A549 (cell line): ENCODE measurements around the gene EXOC6. TPM values are rescaled to one million over a fixed set of nuclear protein-coding genes. Genes with fewer than 3 reads are reported as not detected.

Experiments
- ATAC-seq, 2 experiments: fragments of 200-7000 bp in 1 of 2; fragments of >200 bp in 1 of 2; cut with Nextera tagmentation in 1 of 2; cut with Tn5 transposase in 1 of 2; 3 replicates each; pipeline versions ENCODE4 v1.8.0 to v1.9.1; 2018 to 2020; ENCODE audit warnings: mild to moderate bottlenecking in 1 of 2, moderate library complexity in 1 of 2
- CTCF ChIA-PET: fragments of 300-600 bp; sonication (Branson Sonifier 250); formaldehyde crosslinking; extraction: SDS; loops from one replicate; lab custom pipeline; 2021; ENCODE audit warnings: antibody characterized with exemption, inconsistent platforms; lab: Yijun Ruan, JAX
- POLR2A ChIA-PET: fragments of 350-600 bp; formaldehyde crosslinking; extraction: SDS; loops from one replicate; lab custom pipeline; 2021; ENCODE audit warnings: antibody characterized with exemption, inconsistent platforms; lab: Yijun Ruan, JAX
- DNase-seq, 2 experiments: peaks; one replicate each; pipeline versions ENCODE4 v3.0.0 to v3.0.0-alpha.2; 2011 to 2016; ENCODE audit warnings: low read depth in 1 of 2, low spot score in 1 of 2
- FAIRE-seq: peaks from 2 replicates; lab custom pipeline; 2011; peaks lifted over from hg19 to GRCh38; lab: Jason Lieb, UNC
- H3K27ac ChIP-seq, 2 experiments: fragments of >200 bp; sonication (Bioruptor Twin); formaldehyde crosslinking; 3 replicates each; pipeline ENCODE4 v1.5.1; 2016 to 2017
- H3K4me1 ChIP-seq: fragments of >200 bp; sonication (Bioruptor Twin); formaldehyde crosslinking; 3 replicates; pipeline ENCODE4 v1.6.1; 2016
- H3K4me2 ChIP-seq: fragments of >200 bp; sonication (Bioruptor Twin); formaldehyde crosslinking; 3 replicates; pipeline ENCODE4 v1.6.1; 2016
- H3K4me3 ChIP-seq: fragments of >200 bp; sonication (Bioruptor Twin); formaldehyde crosslinking; 3 replicates; pipeline ENCODE4 v1.5.1; 2016
- H3K9me3 ChIP-seq: fragments of >200 bp; sonication (Bioruptor Twin); formaldehyde crosslinking; 3 replicates; pipeline ENCODE4 v1.6.1; 2016
- BHLHE40 ChIP-seq: IDR thresholded peaks from 2 replicates; pipeline ENCODE4 v1.6.1; 2012; ENCODE audit warnings: low read depth, low read length, inconsistent platforms
- CEBPB ChIP-seq, 2 experiments: fragments of >200 bp in 1 of 2; sonication (Bioruptor Twin) in 1 of 2; formaldehyde crosslinking in 1 of 2; IDR thresholded peaks; 2 replicates each; pipeline ENCODE4 v1.6.1; 2012 to 2016
- CTCF ChIP-seq: fragments of >200 bp; sonication (Bioruptor Twin); formaldehyde crosslinking; IDR thresholded peaks from 3 replicates; pipeline ENCODE4 v1.5.1; 2016
- EHF ChIP-seq: fragments of 250-450 bp; sonication (Bioruptor Pico); IDR thresholded peaks from 2 replicates; pipeline ENCODE4 v1.5.0; 2020; ENCODE audit warnings: mild to moderate bottlenecking
- EP300 ChIP-seq, 2 experiments: fragments of >200 bp; sonication (Bioruptor Twin); formaldehyde crosslinking; IDR thresholded peaks; 2 replicates in 1 of 2; 3 replicates in 1 of 2; pipeline ENCODE4 v1.6.1; 2016 to 2017
- FOSB ChIP-seq: fragments of 250-450 bp; sonication (Bioruptor Pico); IDR thresholded peaks from 2 replicates; pipeline ENCODE4 v1.5.0; 2020; ENCODE audit warnings: mild to moderate bottlenecking, moderate library complexity
- GATA3 ChIP-seq: IDR thresholded peaks from 2 replicates; pipeline ENCODE4 v1.6.1; 2012; ENCODE audit warnings: borderline replicate concordance
- HDAC2 ChIP-seq: fragments of 200-600 bp; sonication (generic); IDR thresholded peaks from 2 replicates; pipeline ENCODE4 v1.6.1; 2016
- MAFK ChIP-seq: fragments of 450-650 bp; IDR thresholded peaks from 2 replicates; pipeline ENCODE4 v1.6.1; 2014; ENCODE audit not compliant: partially characterized antibody
- RARB ChIP-seq: fragments of 250-450 bp; sonication (Bioruptor Pico); IDR thresholded peaks from 2 replicates; pipeline ENCODE4 v1.8.0; 2021; ENCODE audit warnings: mild to moderate bottlenecking, moderate library complexity
- USF2 ChIP-seq: fragments of 450-650 bp; IDR thresholded peaks from 2 replicates; pipeline ENCODE4 v1.6.1; 2014; ENCODE audit warnings: antibody characterized with exemption
- ZNF302 ChIP-seq: fragments of 250-450 bp; sonication (Bioruptor Pico); IDR thresholded peaks from 2 replicates; pipeline ENCODE4 v1.9.0; 2021; ENCODE audit warnings: inconsistent platforms, mild to moderate bottlenecking, moderate library complexity
- WGBS: methylation state at CpG from one replicate; pipeline ENCODE4 v1.1.6; 2017; ENCODE audit errors: missing lambda C conversion rate; 5-methylcytosine and 5-hydroxymethylcytosine counted together
- polyA plus RNA-seq, 4 experiments: library from polyadenylated mRNA; depleted of rRNA in 3 of 4; stranded (reverse); fragments of >200 nt; fragmentation: RNase III in 1 of 4; extraction: RNeasy Plus Mini Kit Qiagen cat#74134 plus additional on column Dnase treatment in 1 of 4; gene quantifications; 2 replicates in 3 of 4; 3 replicates in 1 of 4; pipeline ENCODE4 v1.2.3, GENCODE V29; 2011 to 2017

The EXOC6 gene
- polyA plus RNA-seq, 2 of the 4 experiments (the other 2 are of a cell fraction) = 16.8 to 48.5 TPM

DNA sequence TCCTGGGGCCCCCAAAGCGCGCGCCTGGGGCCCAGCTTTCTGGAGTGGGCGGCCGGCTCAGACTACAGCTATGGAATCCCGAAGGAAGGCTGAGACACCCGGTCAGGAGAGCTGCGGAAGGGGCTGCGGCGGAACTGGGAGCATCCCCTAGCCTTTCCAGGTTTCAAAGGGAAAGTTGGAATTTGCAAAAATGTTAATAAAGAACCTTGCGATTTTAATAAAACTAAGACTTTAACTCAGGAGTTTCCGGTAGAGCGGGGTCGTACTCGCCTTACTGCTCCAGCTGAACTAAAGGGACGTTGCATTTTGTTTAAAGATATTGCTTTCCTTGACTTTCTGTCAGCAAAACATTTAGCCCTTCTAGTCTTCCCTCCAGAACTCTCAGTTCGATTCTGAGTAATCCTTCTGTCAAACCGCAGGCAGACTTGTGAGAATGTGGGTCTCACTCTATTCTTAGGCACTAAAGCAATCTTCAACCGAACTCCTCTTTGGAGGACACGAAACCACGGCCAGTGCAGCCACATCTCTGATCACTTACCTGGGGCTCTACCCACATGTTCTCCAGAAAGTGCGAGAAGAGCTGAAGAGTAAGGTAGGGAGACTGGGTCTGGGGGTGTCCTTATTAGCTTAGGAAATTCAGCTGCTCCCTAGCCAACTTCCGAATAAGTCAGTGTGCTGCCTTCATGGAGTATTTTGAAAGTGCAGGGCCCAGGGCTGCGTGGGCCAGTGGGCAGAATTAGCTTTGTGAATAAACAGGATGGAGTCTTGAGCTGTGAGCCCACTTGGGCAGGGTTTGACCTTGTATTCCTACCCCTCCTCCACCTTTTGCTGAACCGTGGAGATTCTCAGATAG lies 227.3 kb downstream of the EXOC6 start (continued):
- TF ChIP-seq FOSB = no peak
- TF ChIP-seq BHLHE40 = no peak
- no peak for TF ChIP-seq USF2
- TF ChIP-seq EHF = no peak
- TF ChIP-seq, all 56 proteins: peak for 0

DNA sequence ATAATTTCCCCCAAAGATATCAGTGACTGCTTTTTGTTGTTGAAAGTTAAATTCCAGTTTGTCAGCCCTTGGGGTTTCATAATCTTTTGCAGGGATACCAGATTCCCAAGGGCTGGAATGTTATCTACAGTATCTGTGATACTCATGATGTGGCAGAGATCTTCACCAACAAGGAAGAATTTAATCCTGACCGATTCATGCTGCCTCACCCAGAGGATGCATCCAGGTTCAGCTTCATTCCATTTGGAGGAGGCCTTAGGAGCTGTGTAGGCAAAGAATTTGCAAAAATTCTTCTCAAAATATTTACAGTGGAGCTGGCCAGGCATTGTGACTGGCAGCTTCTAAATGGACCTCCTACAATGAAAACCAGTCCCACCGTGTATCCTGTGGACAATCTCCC lies 228.6 kb downstream of the EXOC6 start:
- POLR2A ChIA-PET = no interaction called here
- no peak for DNase-seq
- FAIRE-seq = no peak
- TF ChIP-seq BHLHE40 = no peak
- no peak for TF ChIP-seq HDAC2
- no peak for TF ChIP-seq ZNF302 (CRISPR knock-in tag)
- TF ChIP-seq GATA3 = peak; percentile 40; the same call in 1 of the 2 replicates
- TF ChIP-seq CTCF = no peak
- TF ChIP-seq EP300 (IDR thresholded peaks at IDR 0.05) = no peak
- Histone ChIP-seq H3K27ac (no peak overlapping the region), H3K9me3 (no peaks in the 10 kb centered on the region), H3K4me2 (peak overlapping the region; percentile 3; the same call in 1 of the 3 replicates), H3K4me3 (no peak overlapping the region), H3K4me1 (peaks cover 33% of the 10 kb centered on the region; the same call in 2 of the 3 replicates)
- 28% methylated on average over 2 of the region's 2 CpGs for WGBS
- ATAC-seq = no peak
- CTCF ChIA-PET = interaction anchor here (0.7 to 8.8 kb wide), 10 partner anchors 9 to 239 kb away, joined by 3 to 88 read pairs (median 4); no protein-coding TSS in a partner anchor

DNA sequence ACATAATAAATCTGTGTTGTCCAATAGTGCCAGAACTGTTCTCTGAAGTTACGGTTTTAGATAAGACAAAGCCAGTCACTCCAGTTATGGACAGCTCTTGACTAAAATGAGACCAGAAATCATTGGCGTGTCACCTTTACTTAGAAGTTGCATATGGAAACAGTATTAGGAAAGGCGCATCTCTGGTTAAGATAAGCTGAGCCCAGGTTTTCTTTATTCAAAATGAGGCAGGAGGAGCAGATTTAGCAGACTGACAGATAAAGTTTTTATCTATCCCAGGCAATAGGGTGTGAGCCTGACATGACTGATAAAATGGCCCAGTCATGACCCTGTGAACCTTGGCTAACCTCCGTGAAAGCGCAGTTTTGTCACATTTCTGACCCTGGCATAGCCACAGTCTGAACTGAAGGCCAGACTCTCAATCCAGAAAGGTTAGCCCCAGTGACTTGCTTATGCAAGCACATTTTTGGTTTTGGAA lies 229.6 kb downstream of the EXOC6 start:
- FAIRE-seq = no peak
- CTCF ChIA-PET = interaction anchor here (1.1 to 8.8 kb wide), 9 partner anchors 10 to 433 kb away, joined by 3 to 88 read pairs (median 6); no protein-coding TSS in a partner anchor

DNA sequence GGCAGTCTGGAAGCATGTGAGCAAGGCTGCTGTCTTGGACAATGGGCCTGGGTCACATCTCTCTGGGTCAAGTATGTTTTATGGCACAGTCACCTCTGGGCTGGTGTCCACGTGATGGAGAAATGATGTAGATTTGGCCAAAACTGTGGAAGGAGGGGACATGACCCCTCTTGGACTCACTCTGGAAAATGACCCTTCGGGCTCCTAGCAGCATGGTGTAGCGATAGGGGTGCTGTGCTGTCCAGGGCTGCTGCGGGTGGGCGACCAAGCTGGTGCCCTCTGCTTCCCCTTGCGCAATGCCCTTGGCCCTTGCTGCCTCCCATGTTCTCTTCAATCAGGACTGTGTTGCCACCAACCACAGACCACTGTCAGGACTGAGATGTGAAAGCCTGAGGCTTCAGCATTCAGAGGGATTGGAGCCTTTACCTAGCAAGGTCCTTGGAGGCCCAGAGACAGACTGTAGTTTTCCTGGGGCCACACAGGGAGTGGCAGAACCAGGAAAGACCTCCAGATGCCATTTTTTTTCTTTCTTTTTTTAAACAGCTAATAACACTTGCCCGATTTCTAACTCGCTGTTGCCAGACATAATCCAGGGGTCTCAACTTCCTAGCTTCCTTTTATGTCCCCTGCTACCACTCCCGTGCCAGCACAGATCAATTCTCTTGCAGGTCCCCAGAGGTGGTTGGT lies 231.5 kb downstream of the EXOC6 start:
- peaks cover 26% of the 10 kb centered on the region; the same call in 2 of the 3 replicates for H3K4me1 ChIP-seq
- ATAC-seq (peak in 1 of 2 experiments; percentile 22; a peak in 3 of 6 replicates), FAIRE-seq (no peak), DNase-seq (no peak)
- CTCF ChIA-PET = interaction anchor here (0.6 to 8.8 kb wide), 83 partner anchors 9 to 725 kb away, joined by 3 to 88 read pairs (median 5); partner anchors contain the start of gene MYOF
- no peak overlapping the region for H3K4me3 ChIP-seq
- POLR2A ChIA-PET = no interaction called here
- peak; percentile 30 to 69; a peak in 3 of 4 replicates for TF ChIP-seq CEBPB (IDR thresholded peaks at IDR 0.05)
- TF ChIP-seq MAFK = no peak
- H3K4me2 ChIP-seq = peak overlapping the region; percentile 73
- no peaks in the 10 kb centered on the region for H3K9me3 ChIP-seq
- peak overlapping the region; percentile 51 to 81; a peak in 5 of 6 replicates for H3K27ac ChIP-seq
- WGBS = 50% methylated on average over 9 of the region's 9 CpGs

More for the DNA sequence above, 229.6 kb downstream of the EXOC6 start:
- no peak overlapping the region for H3K4me2 ChIP-seq
- H3K4me1 ChIP-seq = peaks cover 30% of the 10 kb centered on the region; the same call in 2 of the 3 replicates
- peak in 1 of 2 experiments; percentile 34 for DNase-seq
- 81% methylated on average over 5 of the region's 5 CpGs for WGBS
- ATAC-seq = no peak
- POLR2A ChIA-PET = no interaction called here
- no peak overlapping the region for H3K4me3 ChIP-seq
- TF ChIP-seq MAFK (peak; percentile 43), EHF (no peak), RARB (CRISPR knock-in tag) (0 out of 2 replicates have a peak, but pooled peaks have one; percentile 29)
- TF ChIP-seq, all 56 proteins: peak for 2
- no peak overlapping the region for H3K27ac ChIP-seq
- no peaks in the 10 kb centered on the region for H3K9me3 ChIP-seq
